Measurements from ENCODE around the gene RIPK1. TPM values are rescaled to one million over a fixed set of nuclear protein-coding genes. Genes with fewer than 3 reads are reported as not detected.

RIPK1 gene
- total and polyA plus RNA-seq, 9 of the 15 experiments (the other 6 are each of a cell fraction or from before 2014, with no cell fraction given), result 3.8 to 24.9 (median 17.7) TPM

- TF ChIP-seq ZFP91 (CRISPR knock-in tag; IDR thresholded peaks at IDR 0.05) (no peak), TFAM (CRISPR knock-in tag; conservative IDR thresholded peaks at IDR 0.05) (no peak), MXI1 (IDR thresholded peaks at IDR 0.05; ENCODE audit: low read depth, low read length) (no peak), DEAF1 (CRISPR knock-in tag; IDR thresholded peaks at IDR 0.05) (no peak), ARNT (IDR thresholded peaks at IDR 0.05) (peak; percentile 45 to 66; a peak in 2 of 4 replicates), TGIF2 (CRISPR knock-in tag; IDR thresholded peaks at IDR 0.05) (no peak), ETS1 (conservative IDR thresholded peaks at IDR 0.05; ENCODE audit: control insufficient read depth, low read depth, low read length) (no peak), ZNF398 (CRISPR knock-in tag; IDR thresholded peaks at IDR 0.05) (no peak), RBM39 (optimal IDR thresholded peaks at IDR 0.05; ENCODE audit: low read depth, low read length) (no peak), GABPB1 (CRISPR knock-in tag; IDR thresholded peaks at IDR 0.05) (no peak), KLF10 (CRISPR knock-in tag; IDR thresholded peaks at IDR 0.05) (no peak), EGR1 (conservative IDR thresholded peaks at IDR 0.05) (no peak), ZNF217 (CRISPR knock-in tag; IDR thresholded peaks at IDR 0.05) (no peak), IRF9 (tag; IDR thresholded peaks at IDR 0.05) (no peak), TARDBP (IDR thresholded peaks at IDR 0.05) (no peak), KLF6 (CRISPR knock-in tag; IDR thresholded peaks at IDR 0.05; ENCODE audit: borderline replicate concordance) (no peak), ZNF280B (CRISPR knock-in tag; IDR thresholded peaks at IDR 0.05) (no peak), HMGXB4 (CRISPR knock-in tag; IDR thresholded peaks at IDR 0.05) (no peak)
Measured at GRCh38 chr6:3162067-3162497, 93.8 kb downstream of the RIPK1 start (continued).
